ENCODE results near the gene STK33.

DNA sequence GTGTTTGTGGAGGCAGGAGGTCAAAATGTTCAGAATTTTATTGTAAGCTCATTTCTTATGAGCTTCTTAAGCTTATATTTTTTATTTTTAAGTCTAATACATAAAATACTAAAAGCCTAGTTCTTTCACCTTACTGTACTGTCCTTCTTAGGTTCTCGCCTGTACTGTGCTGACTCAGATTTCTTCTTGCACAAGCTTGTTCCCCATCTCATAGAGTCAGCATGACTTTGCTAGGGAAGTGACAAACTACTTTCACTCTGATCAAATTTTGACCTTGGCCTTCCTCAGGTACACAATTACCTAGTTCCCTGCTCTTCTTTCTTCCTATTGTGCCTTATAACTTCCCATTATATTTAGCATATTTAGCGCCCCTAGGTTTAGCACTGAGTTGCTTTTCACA is 81.5 kb downstream of the STK33 start:
- TF ChIP-seq, protein P1, sequence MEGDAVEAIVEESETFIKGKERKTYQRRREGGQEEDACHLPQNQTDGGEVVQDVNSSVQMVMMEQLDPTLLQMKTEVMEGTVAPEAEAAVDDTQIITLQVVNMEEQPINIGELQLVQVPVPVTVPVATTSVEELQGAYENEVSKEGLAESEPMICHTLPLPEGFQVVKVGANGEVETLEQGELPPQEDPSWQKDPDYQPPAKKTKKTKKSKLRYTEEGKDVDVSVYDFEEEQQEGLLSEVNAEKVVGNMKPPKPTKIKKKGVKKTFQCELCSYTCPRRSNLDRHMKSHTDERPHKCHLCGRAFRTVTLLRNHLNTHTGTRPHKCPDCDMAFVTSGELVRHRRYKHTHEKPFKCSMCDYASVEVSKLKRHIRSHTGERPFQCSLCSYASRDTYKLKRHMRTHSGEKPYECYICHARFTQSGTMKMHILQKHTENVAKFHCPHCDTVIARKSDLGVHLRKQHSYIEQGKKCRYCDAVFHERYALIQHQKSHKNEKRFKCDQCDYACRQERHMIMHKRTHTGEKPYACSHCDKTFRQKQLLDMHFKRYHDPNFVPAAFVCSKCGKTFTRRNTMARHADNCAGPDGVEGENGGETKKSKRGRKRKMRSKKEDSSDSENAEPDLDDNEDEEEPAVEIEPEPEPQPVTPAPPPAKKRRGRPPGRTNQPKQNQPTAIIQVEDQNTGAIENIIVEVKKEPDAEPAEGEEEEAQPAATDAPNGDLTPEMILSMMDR (IDR thresholded peaks at IDR 0.05): no peak
- no peak for TF ChIP-seq POLR2A (IDR thresholded peaks at IDR 0.05)

All from body of pancreas (tissue), 4 donors.